Epithelial cell of umbilical artery (primary cell): ENCODE measurements around the gene ECT2L. TPM values are rescaled to one million over a fixed set of nuclear protein-coding genes. Genes with fewer than 3 reads are reported as not detected.

ENCODE experiments used
- total RNA-seq: library from RNA; depleted of rRNA; stranded (reverse); fragments of >200 nt; gene quantifications from 2 replicates; pipeline ENCODE4 v1.2.3, GENCODE V29; 2014

Gene ECT2L
- 0.32 TPM in 1 of 2 replicates, not detected in the other for total RNA-seq

GRCh38 chr6:138795809-138796603 is at the start of gene ECT2L:
TSS of gene ECT2L (plus strand) at chr6:138796087. CDS start at chr6:138813275, 17,188 bp downstream.

GRCh38 chr6:138773177-138774091 is 22.5 kb upstream of the ECT2L start, which contains the start of gene CCDC28A:
TSS of gene CCDC28A (plus strand) at chr6:138773769. CDS start at chr6:138776121, 2,352 bp downstream.

Other genes with a start within 250 kb of the ECT2L start
- gene CCDC28A, start 22.3 kb upstream of the ECT2L start, total RNA-seq, result 16.6 and 17.2 TPM in 2 replicates
- gene REPS1, start 192.2 kb downstream of the ECT2L start, total RNA-seq, result 15.7 and 18.2 TPM in 2 replicates
- gene ABRACL, start 232.7 kb downstream of the ECT2L start, total RNA-seq, result 79.8 and 111 TPM in 2 replicates